LHCN-M2 (cell line): ENCODE measurements around the gene KCNK1. TPM values are rescaled to one million over a fixed set of nuclear protein-coding genes. Genes with fewer than 3 reads are reported as not detected.
"Not testable (repeated sequence)": the region's sequence is repeated elsewhere in the genome, so short reads cannot be mapped to it uniquely, and the experiment has no call there.

Source experiments
- DNase-seq: peaks from one replicate; pipeline ENCODE4 v3.0.0-alpha.2; 2012; ENCODE audit warnings: low read depth
- total RNA-seq: library from RNA; depleted of rRNA; stranded (reverse); fragments of >200 nt; gene quantifications from 2 replicates; pipeline ENCODE4 v1.2.3, GENCODE V29; 2014

The KCNK1 gene
- total RNA-seq, 1 experiment from 2014 or later = not detected

DNA sequence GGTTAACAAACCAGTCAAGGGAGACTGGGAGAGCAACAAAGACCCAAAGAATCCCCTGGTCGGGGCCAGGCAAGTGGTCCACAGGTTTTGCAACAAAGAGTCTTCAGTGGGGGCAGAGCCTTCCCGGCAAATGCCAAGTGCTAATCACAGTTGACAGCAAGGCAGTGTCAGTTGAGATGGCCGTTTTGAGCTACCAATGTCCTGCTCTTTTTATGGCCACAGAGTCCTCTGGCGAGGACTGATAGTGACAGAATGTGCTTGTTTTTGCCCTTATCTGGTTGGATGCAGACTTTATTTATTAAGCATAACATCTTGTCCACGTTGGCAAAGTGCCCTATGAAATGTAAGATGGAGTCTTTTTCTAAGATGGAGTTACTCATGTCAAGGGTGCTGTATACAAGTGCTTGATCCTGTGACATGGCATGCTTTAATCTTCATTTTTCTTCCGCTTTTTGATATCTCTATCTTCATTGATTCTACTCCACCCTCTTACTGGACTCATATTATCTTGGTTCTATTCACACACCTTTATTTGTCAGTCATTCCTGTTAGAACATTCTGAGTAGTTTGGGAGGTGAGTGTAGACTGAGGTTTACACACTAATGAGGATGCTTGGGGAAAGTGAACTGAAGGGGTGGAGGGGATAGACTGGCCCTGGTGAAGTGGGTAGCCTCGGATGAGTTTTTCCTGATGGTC lies 51.8 kb downstream of the KCNK1 start:
- DNase-seq = no peak

DNA sequence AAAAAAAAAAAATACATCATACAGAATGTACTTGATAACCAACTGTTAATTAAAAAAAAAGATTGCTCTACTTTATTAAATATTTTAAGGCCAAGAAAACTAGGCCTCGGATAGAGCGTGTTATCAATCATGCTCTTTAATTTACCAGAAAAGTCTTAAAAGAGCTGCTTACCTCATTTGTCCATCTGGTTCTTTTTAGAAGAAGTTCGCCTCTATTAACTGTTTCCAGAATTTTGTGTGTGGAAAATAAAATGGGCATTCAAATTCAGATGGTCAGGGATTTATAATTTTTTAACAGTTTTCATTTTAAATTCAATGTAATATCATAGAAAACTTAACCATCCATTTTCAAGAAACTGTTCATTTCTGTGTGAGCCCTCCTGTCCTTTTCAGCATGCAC lies 53.8 kb downstream of the KCNK1 start:
- DNase-seq = no peak

DNA sequence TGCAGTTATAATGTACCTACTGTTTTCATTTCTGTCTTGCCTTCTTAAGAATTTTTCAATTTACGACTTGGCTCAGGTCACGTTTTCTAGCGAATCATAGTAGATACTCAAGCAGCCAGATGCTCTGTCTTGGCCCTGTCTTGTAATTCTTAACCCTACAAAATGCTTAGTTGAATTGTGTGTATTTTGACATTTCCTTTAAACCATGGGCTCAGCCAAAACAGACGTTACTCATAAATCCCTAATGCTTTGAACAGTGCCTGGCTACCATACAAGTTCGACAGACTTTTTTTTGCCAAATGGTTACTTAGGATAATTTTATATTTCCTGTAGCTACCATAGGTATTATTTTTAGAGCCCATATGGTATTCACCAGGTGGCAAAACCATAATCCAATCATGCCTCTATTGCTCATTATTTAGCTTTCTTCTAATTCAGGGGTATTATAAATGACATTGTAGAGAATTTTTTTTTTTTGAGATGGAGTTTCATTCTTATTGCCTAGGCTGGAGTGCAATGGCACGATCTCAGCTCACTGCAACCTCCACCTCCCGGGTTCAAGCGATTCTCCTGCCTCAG lies 54.3 kb downstream of the KCNK1 start:
- DNase-seq = no peak

DNA sequence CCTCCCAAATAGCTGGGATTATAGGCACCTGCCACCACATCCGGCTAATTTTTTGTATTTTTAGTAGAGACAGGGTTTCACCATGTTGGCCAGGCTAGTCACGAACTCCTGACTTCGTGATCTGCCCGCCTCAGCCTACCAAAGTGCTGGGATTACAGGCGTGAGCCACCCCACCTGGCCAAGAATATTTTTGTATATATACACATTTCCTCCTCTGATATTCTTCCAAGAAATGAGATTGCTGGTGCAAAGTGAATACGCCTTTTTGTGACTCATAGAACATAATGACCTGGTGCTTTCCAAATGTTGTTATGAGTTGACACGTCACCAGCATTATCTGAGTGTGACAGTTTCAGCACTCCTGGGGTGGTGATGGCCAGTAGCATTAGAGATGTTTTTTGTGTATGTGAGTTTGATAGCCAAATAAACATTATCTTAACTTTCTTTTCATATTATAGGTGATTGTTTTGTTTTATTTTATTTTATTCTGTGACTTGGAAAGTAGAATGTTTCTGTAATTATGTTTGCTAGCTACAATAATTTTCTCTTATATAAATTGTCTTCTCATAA lies 54.9 kb downstream of the KCNK1 start:
- DNase-seq = no peak

DNA sequence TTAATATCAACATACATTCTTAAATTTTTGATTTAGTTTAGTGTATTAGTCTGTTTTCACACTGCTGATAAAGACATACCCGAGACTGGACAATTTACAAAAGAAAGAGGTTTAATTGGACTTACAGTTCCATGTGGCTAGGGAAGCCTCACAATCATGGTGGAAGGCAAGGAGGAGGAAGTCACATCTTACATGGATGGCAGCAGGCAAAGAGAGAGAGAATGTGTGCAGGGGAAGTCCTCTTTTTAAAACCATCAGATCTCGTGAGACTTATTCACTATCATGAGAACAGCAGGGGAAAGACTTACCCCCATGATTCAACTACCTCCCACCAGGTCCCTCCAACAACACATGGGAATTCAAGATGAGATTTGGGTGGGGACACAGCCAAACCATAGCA lies 56.5 kb downstream of the KCNK1 start:
- not testable (repeated sequence) for DNase-seq

DNA sequence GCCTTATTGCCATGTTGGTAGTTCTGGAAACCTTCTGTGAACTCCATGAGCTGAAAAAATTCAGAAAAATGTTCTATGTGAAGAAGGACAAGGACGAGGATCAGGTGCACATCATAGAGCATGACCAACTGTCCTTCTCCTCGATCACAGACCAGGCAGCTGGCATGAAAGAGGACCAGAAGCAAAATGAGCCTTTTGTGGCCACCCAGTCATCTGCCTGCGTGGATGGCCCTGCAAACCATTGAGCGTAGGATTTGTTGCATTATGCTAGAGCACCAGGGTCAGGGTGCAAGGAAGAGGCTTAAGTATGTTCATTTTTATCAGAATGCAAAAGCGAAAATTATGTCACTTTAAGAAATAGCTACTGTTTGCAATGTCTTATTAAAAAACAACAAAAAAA lies 57.4 kb downstream of the KCNK1 start:
- no peak for DNase-seq

DNA sequence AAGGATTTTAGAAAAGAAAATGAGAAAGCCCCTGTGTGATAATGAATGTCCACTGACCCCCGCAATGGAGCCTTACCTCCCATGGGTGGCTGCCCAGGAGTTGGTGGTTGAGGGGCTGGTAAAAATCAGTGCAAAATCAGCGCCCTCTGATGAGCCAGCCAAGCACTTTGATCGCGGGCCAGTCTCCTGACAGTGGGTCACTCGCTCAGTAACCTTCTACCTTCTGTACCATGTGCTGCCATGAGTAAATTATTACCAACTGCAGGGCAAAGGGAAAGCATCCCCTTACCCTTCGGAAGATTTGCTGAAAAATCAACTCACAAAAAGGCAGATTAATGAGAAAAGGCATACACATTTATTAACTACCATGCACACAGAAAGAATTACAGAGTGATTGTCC lies 58.8 kb downstream of the KCNK1 start:
- DNase-seq = no peak

DNA sequence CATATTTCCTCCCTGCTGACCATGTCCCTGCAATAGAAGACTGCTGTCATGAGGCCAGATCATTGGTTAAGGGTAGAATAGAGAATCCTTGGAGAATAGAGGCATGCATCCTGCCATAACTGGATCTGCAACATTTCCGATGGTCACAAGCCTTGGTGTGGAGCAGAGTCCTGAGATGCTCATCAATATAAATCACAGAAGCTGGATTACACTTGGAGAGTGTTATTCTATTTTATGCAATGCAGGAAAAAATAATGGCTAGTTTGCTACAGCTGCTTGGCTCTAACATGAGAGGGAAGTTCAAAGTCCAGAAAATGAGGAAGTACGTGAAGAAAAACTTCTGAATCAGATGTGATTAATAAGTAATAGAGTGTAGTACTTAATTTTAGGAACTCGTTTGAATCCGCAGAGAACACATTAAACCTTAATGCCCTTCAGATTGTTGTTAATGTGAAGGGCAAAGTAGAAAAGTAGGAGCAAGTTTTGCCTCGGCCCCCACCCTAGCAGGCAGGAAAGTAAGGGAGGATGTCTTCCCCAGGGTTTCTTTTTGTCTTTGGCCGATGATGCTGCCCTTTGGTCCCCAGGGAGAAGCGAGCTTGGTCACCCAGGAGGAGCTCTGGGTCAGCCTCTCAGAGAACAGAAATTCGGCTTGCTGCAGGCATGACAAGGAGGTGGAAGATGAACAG lies 59.5 kb downstream of the KCNK1 start:
- DNase-seq = no peak

DNA sequence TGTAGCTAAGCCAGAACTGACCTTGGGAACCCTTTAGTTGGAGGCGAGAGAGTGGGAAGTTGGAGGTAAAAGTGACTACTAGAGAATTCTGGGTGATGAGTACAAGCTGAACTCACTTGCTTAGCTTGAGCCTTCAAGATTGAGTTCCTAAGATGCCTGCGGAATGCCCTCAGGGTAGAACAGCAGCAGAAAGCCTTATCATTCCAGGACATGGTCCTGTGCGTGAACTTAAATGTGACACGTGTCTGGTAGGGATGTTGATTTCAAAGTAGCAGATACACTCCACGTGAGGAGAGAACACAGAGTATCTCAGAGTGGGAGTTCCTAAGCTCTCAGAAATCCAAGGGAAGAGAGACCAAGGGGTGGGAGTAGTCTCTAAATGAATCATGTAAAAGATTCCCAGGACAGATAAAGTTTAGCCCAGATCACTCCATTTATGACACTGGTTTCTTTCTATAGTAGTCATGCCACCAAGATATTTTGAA lies 60.1 kb downstream of the KCNK1 start:
- DNase-seq = no peak

DNA sequence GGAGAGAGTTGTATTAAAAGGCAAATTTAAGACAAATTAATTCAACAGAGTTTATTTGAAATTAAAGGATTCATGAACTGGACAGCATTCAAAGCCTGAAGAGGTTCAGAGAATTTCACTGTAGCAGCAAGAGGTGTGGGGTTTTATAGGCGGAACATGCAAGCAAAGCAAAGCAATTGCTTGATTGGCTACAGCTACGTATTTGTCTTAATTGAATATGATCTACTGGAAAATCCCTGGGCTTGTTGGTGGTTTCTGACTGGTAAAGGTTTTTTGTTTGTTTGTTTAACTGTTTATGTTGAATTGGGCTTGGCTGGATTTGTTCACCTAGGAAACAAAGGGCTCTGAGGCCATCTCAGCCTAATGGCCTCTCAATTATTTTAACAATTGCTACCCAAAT lies 61.5 kb downstream of the KCNK1 start:
- no peak for DNase-seq

DNA sequence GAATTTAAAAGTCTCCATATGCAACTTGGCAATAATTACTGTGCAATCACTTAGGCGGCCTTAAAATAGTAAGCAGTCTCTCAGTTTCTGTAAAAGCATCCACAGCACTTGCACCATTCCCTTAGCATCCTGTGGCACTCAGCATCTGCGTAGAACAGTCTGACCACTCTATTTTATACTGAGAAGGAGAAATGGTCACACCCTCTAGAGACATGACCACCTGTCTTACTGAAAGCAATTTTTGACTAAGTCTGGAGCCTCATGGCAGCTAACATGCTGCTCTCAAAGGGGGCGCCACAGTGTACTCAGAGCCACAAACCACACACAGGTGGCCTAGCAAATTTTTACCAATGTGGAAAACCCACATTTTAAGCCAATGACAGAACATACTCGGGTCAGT lies 62.0 kb downstream of the KCNK1 start:
- DNase-seq = no peak

DNA sequence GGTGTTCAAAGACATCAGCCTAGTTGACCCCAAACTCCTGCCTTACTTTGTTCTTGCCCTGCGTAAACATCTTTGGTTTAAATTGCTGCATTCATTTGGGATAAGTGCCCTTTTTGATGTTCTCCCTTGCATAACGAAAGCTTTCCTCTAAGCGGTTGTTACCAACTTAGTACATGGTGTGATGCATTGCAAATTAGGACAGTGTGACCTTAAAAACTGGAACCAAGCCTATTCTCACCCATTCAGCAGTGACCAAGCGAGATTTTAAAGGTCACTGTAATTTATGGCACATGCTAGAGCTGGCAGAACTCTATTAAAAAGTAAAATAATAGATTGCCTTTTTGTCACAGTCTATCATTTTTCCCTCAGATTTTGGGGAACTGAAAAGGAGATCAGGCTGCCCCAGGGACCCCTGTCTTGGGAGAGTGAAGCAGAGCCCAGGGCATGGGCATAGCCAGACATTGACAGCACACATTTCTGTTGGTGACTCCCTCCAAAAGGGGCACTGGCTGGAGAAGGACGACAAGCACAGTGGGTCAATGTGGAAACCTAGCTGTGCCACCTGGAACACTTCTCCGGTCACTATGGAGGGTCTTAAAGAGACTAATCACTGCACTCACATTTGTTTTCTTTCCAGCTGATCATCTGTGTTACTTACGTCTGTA lies 63.9 kb downstream of the KCNK1 start:
- no peak for DNase-seq

DNA sequence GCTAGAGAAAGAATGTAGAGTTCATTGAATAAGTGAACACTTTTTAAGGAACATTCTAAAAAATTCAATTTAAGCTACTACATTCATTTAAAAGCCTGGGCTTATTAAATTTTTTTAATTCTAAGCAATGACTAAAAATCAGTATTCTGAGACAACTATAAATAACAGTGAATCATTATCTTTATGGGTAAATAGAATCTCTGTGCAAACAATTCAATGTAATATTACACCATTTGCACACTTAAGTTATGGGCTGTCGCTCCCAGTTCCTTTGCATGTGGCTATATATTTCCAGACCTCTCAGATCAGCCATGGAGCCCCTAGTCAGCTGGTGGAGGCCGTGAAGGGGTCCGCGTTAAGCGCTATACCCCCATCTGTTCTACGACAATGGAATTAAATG lies 65.1 kb downstream of the KCNK1 start:
- no peak for DNase-seq

DNA sequence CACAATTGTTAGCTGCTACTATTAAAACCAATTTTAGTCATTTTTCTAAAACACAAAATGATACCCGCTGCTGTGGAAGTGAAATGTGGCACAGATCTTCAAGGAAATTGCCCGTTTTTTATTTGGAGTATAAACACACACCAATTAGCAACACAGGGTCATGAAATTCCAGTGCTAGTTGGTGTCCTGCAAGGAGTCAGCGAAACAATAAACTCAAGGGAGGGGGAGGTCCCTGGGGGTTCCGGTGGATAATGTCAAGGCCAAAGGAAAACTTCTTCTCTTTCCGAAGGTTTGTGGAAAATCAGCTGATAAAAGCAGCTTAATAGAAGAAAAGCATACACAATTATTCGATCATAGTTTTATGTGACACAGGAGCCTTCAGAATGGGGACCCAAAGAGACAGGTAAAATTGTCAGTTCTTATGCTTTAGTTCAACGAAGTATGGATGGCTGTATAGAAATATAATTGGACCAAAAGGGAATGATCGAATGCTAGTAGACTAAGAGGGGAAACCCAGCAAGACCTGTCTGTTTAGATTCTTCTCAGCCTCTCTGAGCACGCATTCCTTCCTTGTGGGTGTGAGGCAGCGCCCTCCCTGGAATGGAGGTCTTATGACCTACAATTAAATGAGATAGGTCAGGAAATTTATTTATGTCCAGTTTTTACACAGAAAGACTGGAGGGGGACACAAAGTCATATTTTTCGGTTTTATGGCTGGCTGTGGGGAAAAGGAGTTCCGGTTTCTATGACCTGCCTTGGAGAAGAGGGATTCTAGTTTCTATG lies 65.9 kb downstream of the KCNK1 start:
- DNase-seq = no peak

DNA sequence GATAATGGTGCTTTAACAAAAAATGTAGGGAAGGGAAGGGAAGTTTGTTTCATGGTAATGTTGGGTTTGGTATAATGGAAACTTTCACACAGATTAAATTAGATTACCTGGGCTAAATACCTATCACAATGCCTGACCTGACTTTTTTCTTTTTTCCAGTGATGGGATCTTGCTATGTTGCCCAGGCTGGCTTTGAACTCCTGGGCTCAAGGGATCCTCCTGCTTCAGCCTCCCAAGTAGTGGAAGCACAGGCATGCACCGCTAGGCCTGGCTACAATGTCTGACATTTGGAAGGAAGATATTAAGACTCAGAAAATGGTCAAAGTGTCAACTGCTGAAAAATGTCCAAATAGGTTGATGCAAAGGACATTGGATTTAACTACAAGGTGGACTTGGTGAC lies 67.4 kb downstream of the KCNK1 start:
- DNase-seq = no peak

DNA sequence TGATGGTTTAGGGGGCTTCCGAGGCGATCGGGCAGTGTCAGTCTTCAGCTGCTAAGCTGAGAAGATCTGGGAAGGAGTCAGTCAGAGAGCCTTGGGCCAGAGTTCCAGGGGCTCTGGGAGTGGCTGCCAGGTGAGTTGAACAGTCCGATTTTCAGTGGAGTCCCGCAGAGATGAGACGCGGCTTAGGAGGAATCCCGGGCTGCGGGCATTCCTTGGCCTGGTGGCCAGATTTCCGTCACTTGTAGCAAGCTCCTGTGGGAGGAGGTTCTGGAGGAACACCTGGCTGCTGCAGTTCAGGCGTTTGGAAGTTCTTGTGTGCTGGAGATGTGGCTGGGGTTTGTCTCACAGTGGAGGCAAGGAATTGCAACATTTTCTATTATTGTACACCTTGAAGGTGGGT lies 72.7 kb downstream of the KCNK1 start:
- DNase-seq = not testable (repeated sequence)

DNA sequence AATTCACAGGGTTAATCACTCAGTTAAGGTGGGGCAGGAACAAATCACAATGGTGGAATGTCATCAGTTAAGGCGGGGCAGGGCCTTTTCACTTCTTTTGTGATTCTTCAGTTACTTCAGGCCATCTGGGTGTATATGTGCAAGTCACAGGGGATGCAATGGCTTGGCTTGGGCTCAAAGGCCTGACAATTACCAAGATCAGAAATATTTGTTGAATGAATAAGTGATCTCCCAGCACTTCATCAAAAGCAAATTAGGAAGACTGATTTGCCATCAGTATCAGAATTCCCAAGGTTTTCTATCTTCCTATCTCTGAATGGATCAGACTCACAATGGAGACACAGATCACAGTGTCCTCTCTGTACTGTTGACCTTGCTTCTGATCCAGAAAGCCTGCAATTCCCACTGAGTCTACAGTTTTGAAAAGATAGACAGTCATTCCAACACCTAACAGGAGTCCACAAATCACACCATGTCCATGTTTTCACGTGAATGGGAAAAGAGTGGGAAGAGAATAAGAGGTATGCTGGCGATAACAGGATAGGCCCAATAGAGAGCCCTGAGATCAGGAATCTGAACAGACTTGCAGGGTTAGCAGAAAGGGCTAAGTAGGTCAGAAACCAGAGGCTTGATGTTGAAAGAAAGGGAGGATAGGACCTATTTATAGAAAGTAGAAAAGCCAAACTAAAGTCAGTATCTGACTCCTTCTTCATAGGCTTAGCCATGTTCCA lies 75.3 kb downstream of the KCNK1 start:
- no peak for DNase-seq

DNA sequence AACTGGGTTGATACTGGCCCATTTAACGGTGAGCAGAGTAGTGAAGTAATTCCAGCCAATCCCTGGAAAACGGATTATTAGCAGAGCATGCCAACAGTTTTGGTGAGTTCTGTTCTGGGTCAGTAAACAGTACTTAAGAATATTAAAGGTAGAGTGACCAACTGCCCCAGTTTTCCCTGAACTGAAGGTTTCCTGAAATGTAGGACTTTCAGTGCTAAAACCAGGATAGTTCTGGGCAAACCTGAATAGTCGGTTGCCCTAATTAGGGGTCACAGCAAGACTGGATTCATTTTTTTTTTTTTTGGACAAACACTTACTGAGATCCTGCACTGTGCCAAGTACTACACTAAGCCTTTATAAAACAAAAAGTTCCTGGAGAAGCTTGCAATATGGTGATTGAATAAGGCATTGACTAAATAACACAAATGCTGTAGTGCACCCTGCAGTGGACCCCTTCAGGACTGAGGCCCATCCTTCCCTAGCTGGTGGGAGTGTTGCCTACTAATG lies 75.9 kb downstream of the KCNK1 start:
- DNase-seq = no peak

DNA sequence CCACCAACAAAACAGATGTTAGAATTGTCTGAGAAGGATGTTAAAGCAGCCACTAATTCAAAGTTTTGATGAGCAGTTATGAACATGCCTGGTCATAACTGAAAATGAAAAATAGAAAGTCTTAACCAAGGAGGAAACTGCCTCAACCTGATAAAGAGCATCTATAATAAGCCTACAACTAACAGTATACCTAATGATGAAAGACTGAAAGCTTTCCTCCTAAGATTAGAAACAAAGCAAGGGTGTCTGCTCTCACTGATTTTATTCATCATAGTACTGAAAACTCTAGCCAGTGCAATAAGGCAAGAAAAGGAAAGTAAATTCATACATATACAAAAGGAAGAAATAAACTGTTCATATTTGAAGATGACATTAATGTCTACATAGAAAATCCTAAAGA lies 82.0 kb downstream of the KCNK1 start:
- DNase-seq = no peak

DNA sequence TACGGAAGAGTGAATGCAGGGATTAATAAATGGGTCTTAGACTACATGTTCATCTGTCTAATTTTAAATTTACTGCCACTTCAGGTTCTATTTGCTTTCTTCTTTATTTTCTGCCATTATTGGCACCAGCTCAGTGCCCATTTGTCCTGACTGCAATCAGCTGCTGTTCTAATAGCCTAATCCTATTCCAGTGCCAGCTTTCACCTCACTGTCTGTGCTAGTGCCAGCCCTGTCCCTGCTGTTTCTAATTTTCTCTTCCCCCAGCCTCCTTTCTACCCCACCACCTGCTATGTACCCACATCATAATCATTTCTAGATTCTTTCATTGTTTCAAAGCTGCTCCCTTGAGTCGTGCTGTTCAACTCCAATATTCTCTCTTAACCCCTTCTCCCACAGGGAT lies 86.4 kb downstream of the KCNK1 start:
- no peak for DNase-seq
